Lung (tissue), 12 donors: ENCODE results near the gene ELK4. TPM values are rescaled to one million over a fixed set of nuclear protein-coding genes. Genes with fewer than 3 reads are reported as not detected.

Source experiments
- ATAC-seq: fragments of 200-7000 bp; cut with Tn5 transposase; one replicate; pipeline ENCODE4 v1.9.1; 2020; ENCODE audit warnings: moderate number of reproducible peaks; ENCODE audit not compliant: insufficient read depth, low FRiP score
- DNase-seq, 3 donors: peaks; one replicate each; pipeline ENCODE4 v3.0.0-alpha.2; 2013 to 2017
- H3K27ac ChIP-seq, 2 donors: one replicate each; pipeline ENCODE4 v1.5.1; 2013; ENCODE audit warnings: mild to moderate bottlenecking in 2 of 2, moderate library complexity in 2 of 2, control low read depth in 1 of 2, inconsistent platforms in 1 of 2, low read depth in 1 of 2, low read length in 1 of 2
- H3K27me3 ChIP-seq, 3 donors: one replicate each; pipeline ENCODE4 v1.5.1; 2013; ENCODE audit warnings: low read length in 2 of 3; ENCODE audit not compliant: control insufficient read depth in 3 of 3, insufficient read depth in 3 of 3
- H3K36me3 ChIP-seq, 4 donors: one replicate each; pipeline ENCODE4 v1.5.1; 2013; ENCODE audit warnings: low read length in 4 of 4, mild to moderate bottlenecking in 1 of 4, moderate library complexity in 1 of 4; ENCODE audit not compliant: control insufficient read depth in 4 of 4, insufficient read depth in 4 of 4
- H3K4me1 ChIP-seq, 5 donors: one replicate each; pipeline ENCODE4 v1.5.1; 2013; ENCODE audit warnings: low read length in 5 of 5, mild to moderate bottlenecking in 2 of 5, moderate library complexity in 1 of 5; ENCODE audit not compliant: control insufficient read depth in 5 of 5, insufficient read depth in 5 of 5
- H3K4me3 ChIP-seq: one replicate; pipeline ENCODE4 v1.5.1; 2013; ENCODE audit warnings: mild to moderate bottlenecking, control low read depth, moderate library complexity
- H3K9ac ChIP-seq, 2 donors: one replicate each; pipeline ENCODE4 v1.5.1; 2013; ENCODE audit warnings: low read length in 2 of 2, control low read depth in 1 of 2; ENCODE audit not compliant: insufficient read depth in 1 of 2
- H3K9me3 ChIP-seq, 4 donors: one replicate each; pipeline ENCODE4 v1.5.1; 2013; ENCODE audit warnings: low read length in 3 of 4, mild to moderate bottlenecking in 1 of 4, moderate library complexity in 1 of 4; ENCODE audit not compliant: control insufficient read depth in 4 of 4, insufficient read depth in 3 of 4
- CTCF ChIP-seq: IDR thresholded peaks from 2 replicates; pipeline ENCODE4 v1.5.1; 2012; ENCODE audit warnings: mild to moderate bottlenecking; ENCODE audit errors: control extremely low read depth, extremely low read depth
- WGBS, 2 donors: extraction: QIAGEN DNeasy Blood & Tissue Kit; methylation state at CpG; one replicate each; pipeline ENCODE4 v1.1.7; 2013; 5-methylcytosine and 5-hydroxymethylcytosine counted together
- polyA plus RNA-seq, 2 donors: library from polyadenylated mRNA; stranded (reverse); fragments of 200-250 nt; gene quantifications; one replicate each; pipeline ENCODE4 v1.2.1, GENCODE V29; 2013
- total RNA-seq, 2 donors: library from RNA; depleted of rRNA in 1 of 2; stranded (reverse); fragments of >200 nt in 1 of 2; gene quantifications; one replicate each; pipeline ENCODE4 v1.2.1, GENCODE V29; 2014 to 2021
- donor health status: control.
- donor health status: control.
- donor health status: Bipolar disorder and iron deficiency.
- donor health status: healthy.
- donor health status: DM: yes; HTN: yes; CAD: no.

The ELK4 gene
- total and polyA plus RNA-seq, 4 donors, result 5.0 to 46.7 (median 17.8) TPM

- Histone ChIP-seq H3K27ac (no peak overlapping the region), H3K4me1 (peaks cover 0 to 16% (median 0%) of the 10 kb centered on the region in 5 donors), H3K9ac (no peak overlapping the region), H3K9me3 (no peaks in the 10 kb centered on the region), H3K36me3 (peaks cover 0 to 12% (median 1%) of the 10 kb centered on the region in 4 donors), H3K4me3 (no peak overlapping the region), H3K27me3 (no peaks in the 10 kb centered on the region)
- ATAC-seq (no peak), DNase-seq (no peak)
- no peak for TF ChIP-seq CTCF
- 94% methylated on average over 23 to 24 of the region's 24 CpGs for WGBS, 2 donors
These were observed 31.0 kb upstream of the ELK4 start for GRCh38 chr1:205662791-205663190.

GRCh38 chr1:205662135-205662738, 30.4 kb upstream of the ELK4 start:
- no peak for DNase-seq
- no peak overlapping the region for H3K4me3 ChIP-seq

GRCh38 chr1:205661429-205662134, 29.8 kb upstream of the ELK4 start:
- no peak for DNase-seq
- peaks cover 0 to 16% (median 0%) of the 10 kb centered on the region in 5 donors for H3K4me1 ChIP-seq
- H3K4me3 ChIP-seq, result no peak overlapping the region
- peaks cover 0 to 12% (median 1%) of the 10 kb centered on the region in 4 donors for H3K36me3 ChIP-seq
- H3K9ac ChIP-seq, result no peak overlapping the region
- no peak for ATAC-seq
- TF ChIP-seq CTCF, result no peak
- WGBS, 2 donors, result 84 to 92% methylated on average over 14 to 16 of the region's 16 CpGs
- no peaks in the 10 kb centered on the region for H3K27me3 ChIP-seq
- no peak overlapping the region for H3K27ac ChIP-seq
- H3K9me3 ChIP-seq, result no peaks in the 10 kb centered on the region

More at GRCh38 chr1:205662135-205662738, 30.4 kb upstream of the ELK4 start:
- H3K27me3 ChIP-seq, result no peaks in the 10 kb centered on the region
- peaks cover 0 to 16% (median 0%) of the 10 kb centered on the region in 5 donors for H3K4me1 ChIP-seq
- H3K9me3 ChIP-seq, result no peaks in the 10 kb centered on the region
- H3K36me3 ChIP-seq, result peaks cover 0 to 12% (median 1%) of the 10 kb centered on the region in 4 donors
- 86 to 87% methylated on average over 15 of the region's 15 CpGs for WGBS, 2 donors
- H3K27ac ChIP-seq, result no peak overlapping the region
- H3K9ac ChIP-seq, result no peak overlapping the region
- ATAC-seq, result no peak
- TF ChIP-seq CTCF, result no peak
